ENCODE results near the gene CHST9. TPM values are rescaled to one million over a fixed set of nuclear protein-coding genes. Genes with fewer than 3 reads are reported as not detected.

Gene CHST9
- total and polyA plus RNA-seq, 10 of the 15 experiments (the other 5 are each of a cell fraction or from before 2014, with no cell fraction given) = 0.34 TPM; not detected in 9

DNA sequence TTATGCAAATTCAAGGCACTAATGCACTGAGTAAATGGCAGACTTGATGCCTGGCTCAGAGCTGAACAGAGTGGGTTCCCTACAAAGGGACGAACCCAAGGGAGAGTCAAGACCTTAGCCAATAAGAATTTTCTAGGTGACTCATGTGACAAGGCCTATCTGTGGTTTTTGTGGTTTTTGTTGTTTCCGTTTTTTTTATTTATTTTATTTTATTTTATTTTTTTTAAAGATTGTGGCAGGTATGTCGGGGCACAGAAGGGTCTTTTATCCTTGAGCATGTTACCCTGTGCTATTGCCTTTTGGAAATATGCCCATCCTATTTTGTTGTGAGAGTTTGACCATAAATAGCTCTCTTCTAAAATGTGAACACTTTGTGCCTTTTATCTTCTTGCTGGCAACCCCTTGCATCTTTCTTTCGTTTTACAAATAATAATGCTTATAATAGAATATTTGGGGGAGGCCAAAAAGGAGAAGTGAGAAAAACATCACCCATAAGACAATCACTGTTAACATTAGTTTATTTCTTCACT is 206.2 kb downstream of the CHST9 start (continued):
- TF ChIP-seq, protein P1, sequence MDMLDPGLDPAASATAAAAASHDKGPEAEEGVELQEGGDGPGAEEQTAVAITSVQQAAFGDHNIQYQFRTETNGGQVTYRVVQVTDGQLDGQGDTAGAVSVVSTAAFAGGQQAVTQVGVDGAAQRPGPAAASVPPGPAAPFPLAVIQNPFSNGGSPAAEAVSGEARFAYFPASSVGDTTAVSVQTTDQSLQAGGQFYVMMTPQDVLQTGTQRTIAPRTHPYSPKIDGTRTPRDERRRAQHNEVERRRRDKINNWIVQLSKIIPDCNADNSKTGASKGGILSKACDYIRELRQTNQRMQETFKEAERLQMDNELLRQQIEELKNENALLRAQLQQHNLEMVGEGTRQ (IDR thresholded peaks at IDR 0.05; ENCODE audit: borderline replicate concordance, low read depth, low read length) = peak; percentile 28; the same call in 1 of the 2 replicates
- no peak for TF ChIP-seq SUZ12 (IDR thresholded peaks at IDR 0.05; ENCODE audit: unreplicated experiment)
- TF ChIP-seq ZBED1 (IDR thresholded peaks at IDR 0.05; ENCODE audit: borderline replicate concordance) = no peak
- peak; percentile 70 for TF ChIP-seq ATF7 (IDR thresholded peaks at IDR 0.05; ENCODE audit: low read depth)
- TF ChIP-seq POLR2AphosphoS2 (IDR thresholded peaks at IDR 0.05; ENCODE audit: low read depth, low read length) = no peak
- no peak for TF ChIP-seq SIN3A (IDR thresholded peaks at IDR 0.05; ENCODE audit: low read depth, low read length)
- no peak for TF ChIP-seq PAX8 (IDR thresholded peaks at IDR 0.05)
- no peak for TF ChIP-seq JUND (IDR thresholded peaks at IDR 0.05; ENCODE audit: low read depth, low read length)
- TF ChIP-seq SPI1 (IDR thresholded peaks at IDR 0.05; ENCODE audit: borderline replicate concordance, insufficient read depth, low read depth, low read length) = peak; percentile 93
- peak; percentile 91 for TF ChIP-seq CBFB (IDR thresholded peaks at IDR 0.05; ENCODE audit: low read depth)
- peak; percentile 100 for TF ChIP-seq RBBP5 (conservative IDR thresholded peaks at IDR 0.05)
- peak; percentile 52; the same call in 1 of the 2 replicates for TF ChIP-seq NBN (IDR thresholded peaks at IDR 0.05)
- TF ChIP-seq, protein P2, sequence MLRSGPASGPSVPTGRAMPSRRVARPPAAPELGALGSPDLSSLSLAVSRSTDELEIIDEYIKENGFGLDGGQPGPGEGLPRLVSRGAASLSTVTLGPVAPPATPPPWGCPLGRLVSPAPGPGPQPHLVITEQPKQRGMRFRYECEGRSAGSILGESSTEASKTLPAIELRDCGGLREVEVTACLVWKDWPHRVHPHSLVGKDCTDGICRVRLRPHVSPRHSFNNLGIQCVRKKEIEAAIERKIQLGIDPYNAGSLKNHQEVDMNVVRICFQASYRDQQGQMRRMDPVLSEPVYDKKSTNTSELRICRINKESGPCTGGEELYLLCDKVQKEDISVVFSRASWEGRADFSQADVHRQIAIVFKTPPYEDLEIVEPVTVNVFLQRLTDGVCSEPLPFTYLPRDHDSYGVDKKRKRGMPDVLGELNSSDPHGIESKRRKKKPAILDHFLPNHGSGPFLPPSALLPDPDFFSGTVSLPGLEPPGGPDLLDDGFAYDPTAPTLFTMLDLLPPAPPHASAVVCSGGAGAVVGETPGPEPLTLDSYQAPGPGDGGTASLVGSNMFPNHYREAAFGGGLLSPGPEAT (IDR thresholded peaks at IDR 0.05; ENCODE audit: low read depth) = peak; percentile 62
- peak in 1 of 2 experiments; percentile 55; a peak in 1 of 4 replicates for TF ChIP-seq EP300 (IDR thresholded peaks at IDR 0.05; ENCODE audit: borderline replicate concordance in 1 of 2, control insufficient read depth in 1 of 2, low read depth in 2 of 2, low read length in 2 of 2)
- TF ChIP-seq SMAD1 (IDR thresholded peaks at IDR 0.05; ENCODE audit: low read depth, partially characterized antibody) = peak; percentile 38
- peak; percentile 74 for TF ChIP-seq MTA2 (IDR thresholded peaks at IDR 0.05; ENCODE audit: low read depth)
- TF ChIP-seq ASH2L (IDR thresholded peaks at IDR 0.05; ENCODE audit: borderline replicate concordance, low read depth) = peak; percentile 100
- TF ChIP-seq, protein P3, sequence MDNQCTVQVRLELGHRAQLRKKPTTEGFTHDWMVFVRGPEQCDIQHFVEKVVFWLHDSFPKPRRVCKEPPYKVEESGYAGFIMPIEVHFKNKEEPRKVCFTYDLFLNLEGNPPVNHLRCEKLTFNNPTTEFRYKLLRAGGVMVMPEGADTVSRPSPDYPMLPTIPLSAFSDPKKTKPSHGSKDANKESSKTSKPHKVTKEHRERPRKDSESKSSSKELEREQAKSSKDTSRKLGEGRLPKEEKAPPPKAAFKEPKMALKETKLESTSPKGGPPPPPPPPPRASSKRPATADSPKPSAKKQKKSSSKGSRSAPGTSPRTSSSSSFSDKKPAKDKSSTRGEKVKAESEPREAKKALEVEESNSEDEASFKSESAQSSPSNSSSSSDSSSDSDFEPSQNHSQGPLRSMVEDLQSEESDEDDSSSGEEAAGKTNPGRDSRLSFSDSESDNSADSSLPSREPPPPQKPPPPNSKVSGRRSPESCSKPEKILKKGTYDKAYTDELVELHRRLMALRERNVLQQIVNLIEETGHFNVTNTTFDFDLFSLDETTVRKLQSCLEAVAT (IDR thresholded peaks at IDR 0.05) = peak; percentile 99
- TF ChIP-seq, protein P4, sequence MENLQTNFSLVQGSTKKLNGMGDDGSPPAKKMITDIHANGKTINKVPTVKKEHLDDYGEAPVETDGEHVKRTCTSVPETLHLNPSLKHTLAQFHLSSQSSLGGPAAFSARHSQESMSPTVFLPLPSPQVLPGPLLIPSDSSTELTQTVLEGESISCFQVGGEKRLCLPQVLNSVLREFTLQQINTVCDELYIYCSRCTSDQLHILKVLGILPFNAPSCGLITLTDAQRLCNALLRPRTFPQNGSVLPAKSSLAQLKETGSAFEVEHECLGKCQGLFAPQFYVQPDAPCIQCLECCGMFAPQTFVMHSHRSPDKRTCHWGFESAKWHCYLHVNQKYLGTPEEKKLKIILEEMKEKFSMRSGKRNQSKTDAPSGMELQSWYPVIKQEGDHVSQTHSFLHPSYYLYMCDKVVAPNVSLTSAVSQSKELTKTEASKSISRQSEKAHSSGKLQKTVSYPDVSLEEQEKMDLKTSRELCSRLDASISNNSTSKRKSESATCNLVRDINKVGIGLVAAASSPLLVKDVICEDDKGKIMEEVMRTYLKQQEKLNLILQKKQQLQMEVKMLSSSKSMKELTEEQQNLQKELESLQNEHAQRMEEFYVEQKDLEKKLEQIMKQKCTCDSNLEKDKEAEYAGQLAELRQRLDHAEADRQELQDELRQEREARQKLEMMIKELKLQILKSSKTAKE (IDR thresholded peaks at IDR 0.05; ENCODE audit: low read depth, poor library complexity, severe bottlenecking) = peak; percentile 86
- peak; percentile 93 for TF ChIP-seq MEF2B (IDR thresholded peaks at IDR 0.05; ENCODE audit: partially characterized antibody, poor library complexity, severe bottlenecking)
- TF ChIP-seq POU2F2 (IDR thresholded peaks at IDR 0.05; ENCODE audit: borderline replicate concordance, low read depth, low read length) = peak; percentile 75; the same call in 1 of the 3 replicates
- TF ChIP-seq JUNB (IDR thresholded peaks at IDR 0.05) = peak; percentile 13; the same call in 1 of the 2 replicates
- TF ChIP-seq IKZF2 (IDR thresholded peaks at IDR 0.05) = peak; percentile 18 to 35; a peak in 2 of 4 replicates
- 0 out of 2 replicates have a peak, but pooled peaks have one; percentile 35 for TF ChIP-seq NFYB (IDR thresholded peaks at IDR 0.05; ENCODE audit: insufficient read depth, low read depth, low read length)

Data from GM12878 (cell line).